Hematopoietic multipotent progenitor cell treated with erythropoietin and hydrocortisone succinate and interleukin-3 and kit ligand, for 8 days (in vitro differentiated cells): ENCODE measurements around the gene RABEP1.

Source experiments
- DNase-seq: peaks from one replicate; pipeline ENCODE4 v3.0.0-alpha.2; 2015

RABEP1 gene

DNA sequence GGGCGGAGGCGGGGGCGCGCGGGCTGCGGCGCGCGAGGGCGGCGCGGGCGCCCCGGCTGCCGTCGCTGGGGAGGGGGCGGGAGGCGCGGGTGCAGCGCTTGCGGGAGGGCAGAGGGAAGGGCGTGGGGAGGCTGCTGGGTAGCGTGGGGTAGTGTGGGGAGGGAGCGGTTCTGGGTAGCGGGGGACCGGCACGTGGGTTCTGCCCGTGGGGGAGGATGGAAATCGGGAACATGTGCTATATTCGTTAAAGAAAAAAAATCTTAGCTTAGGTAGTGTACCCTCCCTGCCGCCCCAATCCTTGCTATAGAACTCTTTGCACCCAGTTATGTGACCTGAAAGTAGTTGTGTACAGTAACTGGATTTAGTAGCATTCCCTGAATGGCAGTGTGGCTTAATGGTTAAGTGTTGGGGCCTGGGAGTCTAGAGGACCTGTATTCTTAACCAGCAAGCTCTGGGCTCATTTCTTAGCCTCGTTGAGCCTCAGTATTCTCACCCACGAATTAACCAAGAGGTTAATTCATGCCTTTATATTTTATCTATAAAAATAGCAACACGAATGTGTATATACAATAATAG, 646 bp downstream of the RABEP1 start:
- peak; percentile 44 for DNase-seq

DNA sequence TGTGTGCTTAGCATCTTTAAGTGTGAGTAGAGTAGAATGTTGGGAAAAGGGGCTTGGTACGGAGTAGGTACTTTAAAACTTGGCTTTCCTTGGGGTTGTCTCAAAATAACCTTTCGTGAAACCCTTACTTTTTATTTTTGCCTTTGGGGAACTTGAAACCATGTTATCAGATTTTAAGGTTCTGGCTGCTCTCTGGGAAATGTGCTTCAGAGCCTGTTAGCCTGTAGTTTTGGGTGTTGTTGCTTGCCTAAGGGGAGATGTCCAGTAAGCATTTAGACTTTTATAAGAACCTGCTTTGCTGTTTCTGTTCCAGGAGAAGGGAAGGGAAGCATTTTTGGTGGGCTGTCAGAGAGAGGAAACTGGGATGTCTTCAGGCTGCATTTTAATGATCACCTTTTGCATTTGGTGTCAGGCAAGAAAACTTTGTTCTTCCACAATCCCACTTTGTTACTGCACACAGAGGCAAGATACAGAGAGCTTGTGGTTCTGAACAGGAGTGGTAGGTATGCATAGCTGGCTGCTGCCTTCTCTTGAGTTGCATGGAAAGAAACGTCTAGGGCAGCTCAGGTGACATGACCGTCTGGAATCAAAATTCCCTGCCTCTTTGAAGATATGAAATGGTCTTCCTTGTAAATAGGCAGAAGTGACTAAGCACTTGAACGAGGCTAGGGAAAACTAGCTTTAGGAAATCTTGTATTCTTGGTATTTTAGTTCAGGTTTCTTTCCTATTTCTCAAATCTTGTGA, 1.7 kb downstream of the RABEP1 start:
- peak; percentile 52 for DNase-seq

DNA sequence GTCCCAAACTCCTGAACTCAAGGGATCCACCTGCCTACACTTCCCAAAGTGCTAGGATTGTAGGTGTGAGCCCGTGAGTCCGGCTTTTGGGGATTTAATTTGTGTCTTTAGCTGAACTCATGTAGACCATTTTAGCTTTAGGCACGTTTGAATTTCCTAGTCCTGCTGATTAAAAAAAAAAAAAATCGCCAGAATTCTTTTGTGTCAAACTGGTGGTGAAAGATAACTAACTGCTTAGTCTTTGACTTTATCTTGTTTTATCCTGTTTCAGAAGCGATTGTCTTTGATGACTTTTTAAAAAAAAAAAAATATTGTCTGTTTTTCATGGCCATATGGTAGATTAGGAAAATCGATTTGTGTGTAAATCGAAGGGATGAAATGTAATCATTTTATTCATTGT, 2.6 kb downstream of the RABEP1 start:
- peak; percentile 64 for DNase-seq

DNA sequence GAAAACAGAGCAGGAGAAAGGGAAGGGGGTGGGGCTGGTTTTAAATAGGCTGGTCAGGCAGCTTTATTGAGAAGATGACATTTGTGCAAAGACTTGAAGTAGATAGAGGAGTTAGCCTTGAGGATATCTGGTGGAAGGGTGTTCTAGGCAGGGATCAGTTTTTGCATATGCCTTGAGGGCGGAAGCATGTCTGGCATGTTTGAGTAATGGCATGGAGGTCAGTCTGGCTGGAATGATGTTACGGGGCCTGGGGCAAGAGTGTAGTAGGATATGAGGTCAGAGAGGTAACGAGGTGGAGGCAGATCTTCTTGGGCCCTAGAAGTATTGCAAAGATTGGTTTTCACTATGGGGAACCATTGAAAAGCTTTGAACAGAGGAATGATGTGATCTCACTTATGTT, 4.8 kb downstream of the RABEP1 start:
- no peak for DNase-seq

GRCh38 chr17:5291683-5292350, 9.7 kb downstream of the RABEP1 start:
- DNase-seq, result no peak

- no peak for DNase-seq
Observed at GRCh38 chr17:5297245-5297644, 15.2 kb downstream of the RABEP1 start.

- DNase-seq, result no peak
Observed at GRCh38 chr17:5299383-5299782, 17.3 kb downstream of the RABEP1 start.

GRCh38 chr17:5304636-5305035, 22.6 kb downstream of the RABEP1 start:
- no peak for DNase-seq

DNA sequence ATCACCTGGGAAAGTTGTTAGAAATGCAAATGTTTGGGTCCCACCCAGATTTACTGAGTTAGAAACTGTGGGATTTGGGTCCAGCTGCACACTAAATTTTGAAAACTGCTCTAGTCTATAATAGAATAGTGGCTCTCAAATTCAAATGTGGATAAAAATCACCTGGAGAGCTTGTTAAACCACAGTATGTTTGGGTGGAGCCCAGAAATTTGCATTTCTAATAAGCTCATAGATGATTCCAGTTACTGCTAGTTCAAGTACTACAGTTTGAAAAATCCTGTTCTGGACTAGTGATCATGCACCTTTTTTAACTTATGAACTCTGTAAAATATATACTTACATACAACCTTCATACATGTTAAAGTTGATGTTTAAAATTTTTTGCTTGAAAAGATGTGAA, 27.8 kb downstream of the RABEP1 start:
- no peak for DNase-seq

GRCh38 chr17:5325851-5326250, 43.8 kb downstream of the RABEP1 start:
- no peak for DNase-seq

DNA sequence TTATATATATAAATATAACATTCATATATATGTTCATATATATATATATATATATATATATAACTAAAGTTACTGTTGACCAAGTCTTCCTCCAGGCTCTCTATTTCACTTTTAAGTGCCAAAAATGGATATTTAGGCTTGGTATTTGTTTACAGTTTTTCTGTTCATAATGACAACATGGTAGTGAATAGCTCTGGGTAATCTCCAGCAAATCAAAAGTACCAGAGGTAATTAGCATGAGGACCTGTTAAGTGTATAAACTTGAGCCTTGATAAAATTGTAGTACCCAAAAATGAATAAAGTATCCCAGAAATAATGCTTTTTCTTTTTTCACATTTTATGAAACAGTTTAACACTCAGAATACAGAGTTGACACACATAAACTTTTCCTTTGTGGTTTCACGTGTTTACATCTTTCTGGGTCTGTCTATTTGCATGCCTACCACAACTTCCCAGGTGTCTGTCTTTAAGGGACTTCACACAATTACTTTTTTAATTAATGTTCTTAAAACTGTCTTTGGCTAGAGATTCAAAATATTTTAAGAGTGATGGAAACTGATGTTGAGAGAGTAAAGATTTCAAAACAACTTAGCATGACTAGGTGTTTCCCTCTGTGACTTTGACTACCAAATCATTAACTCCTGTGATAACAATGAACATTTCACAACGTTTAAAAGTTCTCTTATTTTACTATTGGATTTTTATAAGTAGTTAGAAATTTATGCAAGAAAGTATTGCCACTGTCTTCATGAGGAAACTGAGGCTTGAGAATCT, 47.9 kb downstream of the RABEP1 start:
- DNase-seq, result no peak

DNA sequence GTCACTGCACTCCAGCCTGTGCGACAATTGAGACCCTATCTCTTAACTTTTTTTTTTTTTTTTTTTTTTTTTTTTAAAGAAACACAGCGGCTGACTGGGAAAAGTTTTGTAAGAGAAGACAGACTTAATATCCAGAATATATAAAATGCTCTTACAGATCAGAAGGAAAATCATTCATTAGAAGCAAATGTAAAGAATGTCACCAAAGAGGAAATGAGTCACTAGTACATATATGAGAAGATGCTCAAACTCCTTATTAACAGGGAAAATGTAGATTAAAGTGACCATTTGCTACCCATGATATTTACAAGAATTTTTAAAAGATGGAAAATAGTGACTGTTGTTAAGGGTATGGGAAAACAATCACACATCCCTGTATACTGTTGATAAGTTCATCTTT, 48.9 kb downstream of the RABEP1 start:
- DNase-seq, result no peak

DNA sequence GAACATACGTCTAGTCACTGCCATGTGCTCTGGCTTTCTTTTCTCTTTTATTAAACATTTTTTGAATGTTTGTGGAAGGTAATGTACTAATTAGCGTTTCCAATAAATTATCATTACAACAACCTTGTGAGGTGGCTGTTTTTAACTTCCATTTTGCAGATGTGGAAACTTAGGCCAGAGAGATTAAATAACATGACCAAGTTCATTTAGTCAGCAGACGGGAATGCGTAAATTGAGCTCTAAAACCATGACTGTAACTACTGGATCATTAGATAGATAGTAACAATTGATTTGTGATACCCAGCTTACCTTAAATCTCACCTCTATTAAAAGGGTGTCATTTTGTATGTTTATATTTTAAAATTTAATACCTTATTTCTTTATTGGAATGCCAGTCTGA, 49.4 kb downstream of the RABEP1 start:
- DNase-seq, result no peak

DNA sequence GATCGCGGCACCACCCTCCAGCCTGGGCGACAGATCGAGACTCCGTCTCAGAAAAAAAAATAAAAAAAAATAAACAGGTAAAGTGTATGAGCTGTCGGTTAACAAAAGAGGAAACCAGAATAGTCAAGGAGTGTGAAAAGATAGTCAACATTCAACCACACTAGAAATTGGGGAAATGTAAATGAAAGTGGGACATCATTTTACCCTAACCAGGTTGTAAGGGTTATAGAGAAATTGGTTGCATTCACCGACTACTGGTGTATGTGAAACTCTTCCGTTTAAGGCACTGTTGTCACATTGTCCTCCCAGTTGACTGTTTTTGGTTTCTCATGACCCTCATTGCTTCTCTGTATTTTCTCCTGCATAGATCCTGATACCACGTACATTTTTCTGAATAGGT, 62.8 kb downstream of the RABEP1 start:
- no peak for DNase-seq

- DNase-seq, result no peak
Observed at GRCh38 chr17:5352681-5353289, 70.7 kb downstream of the RABEP1 start.

- no peak for DNase-seq
Observed at GRCh38 chr17:5354310-5354709, 72.2 kb downstream of the RABEP1 start.

DNA sequence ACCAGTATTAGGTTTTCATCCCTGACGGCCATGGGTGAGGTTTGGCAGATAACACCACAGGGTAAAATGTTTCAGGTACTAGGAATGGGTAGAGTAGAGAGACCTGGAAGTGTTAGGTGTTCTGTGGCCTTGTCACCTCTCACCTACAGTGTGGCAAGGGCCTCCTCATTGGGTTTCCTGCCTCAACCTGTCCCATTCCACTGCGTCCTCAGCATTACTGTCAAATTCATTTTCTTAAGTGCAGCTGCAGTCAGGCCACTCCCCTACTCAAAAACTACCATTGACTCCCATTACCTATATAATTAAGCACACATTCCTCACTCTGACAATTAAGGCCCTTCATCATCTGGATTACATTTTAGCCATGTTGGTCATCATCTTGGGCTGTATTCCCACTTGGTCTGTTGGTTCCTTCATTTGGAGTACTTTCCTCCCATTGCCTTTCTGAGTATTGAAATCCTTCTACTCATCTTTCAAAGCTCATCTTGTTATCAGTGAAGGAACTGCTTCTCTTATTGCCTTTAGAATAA, 72.9 kb downstream of the RABEP1 start:
- DNase-seq, result no peak

DNA sequence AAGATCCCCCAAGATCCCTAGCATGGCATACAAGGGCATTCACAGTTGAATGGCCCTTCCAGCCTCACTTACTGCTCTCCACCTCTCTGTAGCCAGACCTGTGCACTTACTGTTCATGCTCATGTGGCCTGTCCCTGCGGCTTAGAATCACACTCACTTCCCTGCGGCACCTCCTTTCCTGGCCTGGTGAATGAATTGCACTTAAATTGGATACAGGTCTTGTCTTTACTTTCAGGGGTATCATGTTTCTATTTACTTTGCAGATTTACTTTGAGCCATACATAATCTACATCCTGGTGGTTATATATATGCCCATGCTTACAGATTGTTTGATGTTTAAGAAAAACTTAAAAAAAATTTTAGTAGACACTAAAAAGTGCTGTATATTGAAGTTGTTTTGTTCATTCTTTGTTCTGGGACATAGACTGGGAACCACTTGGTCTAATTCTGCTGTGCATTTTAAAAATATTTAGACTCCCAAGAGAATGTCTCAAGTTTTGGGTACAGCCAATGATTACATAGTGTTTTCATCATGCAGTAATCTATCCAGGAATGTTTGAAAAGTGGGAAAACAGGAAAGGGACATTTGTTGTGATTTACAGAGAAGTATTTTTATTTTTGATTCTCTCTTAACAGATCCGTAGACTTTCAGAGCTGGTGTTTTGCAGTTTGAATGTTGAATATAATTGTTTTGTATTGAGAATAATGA, 73.5 kb downstream of the RABEP1 start:
- DNase-seq, result no peak

- no peak for DNase-seq
Observed at GRCh38 chr17:5361426-5361825, 79.3 kb downstream of the RABEP1 start.

- DNase-seq, result no peak
Observed at GRCh38 chr17:5362162-5362811, 80.2 kb downstream of the RABEP1 start.

GRCh38 chr17:5364156-5364555, 82.1 kb downstream of the RABEP1 start:
- no peak for DNase-seq

- DNase-seq, result no peak
Observed at GRCh38 chr17:5364696-5365095, 82.6 kb downstream of the RABEP1 start.
